GM19372 (cell line): ENCODE measurements around the gene MRPL10.
"Not testable (repeated sequence)": the region's sequence is repeated elsewhere in the genome, so short reads cannot be mapped to it uniquely, and the experiment has no call there.

Experiments used
- ATAC-seq: cut with Tn5 transposase; IDR thresholded peaks from one replicate; pipeline ENCODE4 v1.9.1; 2021; ENCODE audit warnings: mild to moderate bottlenecking, low read depth, moderate library complexity; ENCODE audit not compliant: unreplicated experiment

Gene MRPL10

DNA sequence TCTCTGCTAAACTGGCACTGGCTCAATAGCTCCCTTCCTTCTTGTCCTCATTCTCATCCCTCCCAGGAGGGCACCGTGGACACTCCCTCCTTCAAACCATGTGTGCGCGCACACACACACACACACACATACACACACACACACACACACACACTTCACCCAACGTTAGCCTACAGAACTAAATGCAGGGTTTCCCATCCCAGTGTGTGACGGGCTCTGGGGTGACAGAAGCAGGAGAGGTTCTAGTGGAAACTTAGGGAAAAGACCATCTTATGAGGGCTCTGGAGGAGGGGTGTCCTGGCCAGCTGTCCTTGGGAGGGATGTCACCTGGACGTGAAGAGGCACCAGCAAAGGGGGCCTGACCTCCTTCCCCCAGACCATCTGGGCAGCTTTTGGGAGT is 29.4 kb downstream of the MRPL10 start:
- no peak for ATAC-seq

DNA sequence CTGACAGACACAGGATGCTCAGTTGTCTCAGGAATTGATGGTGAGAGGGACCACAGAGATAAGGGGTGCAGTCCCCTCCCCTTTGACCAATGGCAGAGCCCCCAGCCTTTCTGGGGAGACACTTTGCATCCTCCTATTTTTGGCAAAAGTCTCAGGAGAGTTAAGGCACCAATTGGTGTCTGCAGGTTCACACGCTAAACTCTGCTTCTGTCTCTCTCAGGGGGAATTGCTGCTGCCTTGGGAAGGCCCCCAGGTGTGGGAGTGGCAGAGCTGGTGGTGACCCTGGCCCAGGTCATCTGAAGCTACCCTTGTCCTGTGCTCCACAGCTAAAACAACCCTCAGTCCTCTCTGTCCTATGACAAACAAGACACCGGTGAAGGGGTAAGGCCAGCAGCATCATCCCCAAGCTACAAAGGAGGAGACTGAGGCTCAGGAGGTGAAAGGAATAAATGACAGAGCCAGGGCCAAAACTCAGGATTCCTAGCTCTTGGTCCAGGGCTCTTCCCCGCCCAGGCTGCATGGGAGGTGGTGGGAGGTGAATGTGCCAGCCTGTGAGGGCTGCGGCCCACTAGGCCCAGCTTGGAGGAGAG is 30.1 kb downstream of the MRPL10 start:
- no peak for ATAC-seq

DNA sequence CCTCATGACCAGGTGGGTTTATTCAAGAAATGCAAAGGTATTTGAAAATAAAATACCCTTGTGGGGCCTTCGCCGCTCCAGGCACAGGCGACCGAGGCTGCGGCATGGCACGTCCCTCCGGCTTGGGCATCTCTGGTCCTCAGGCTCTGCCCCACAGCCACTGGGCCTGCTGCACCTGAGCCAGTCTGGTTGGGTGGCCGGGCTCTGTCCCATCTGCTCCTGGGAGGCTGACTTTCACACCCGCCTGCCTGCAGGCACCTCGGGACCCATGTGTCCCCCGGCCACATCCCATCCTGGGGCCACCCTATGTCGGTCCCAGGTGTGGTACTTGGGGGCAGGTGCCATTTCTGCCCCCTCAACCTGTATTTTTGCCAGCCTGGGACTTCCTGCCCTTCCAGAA is 30.7 kb downstream of the MRPL10 start:
- no peak for ATAC-seq

DNA sequence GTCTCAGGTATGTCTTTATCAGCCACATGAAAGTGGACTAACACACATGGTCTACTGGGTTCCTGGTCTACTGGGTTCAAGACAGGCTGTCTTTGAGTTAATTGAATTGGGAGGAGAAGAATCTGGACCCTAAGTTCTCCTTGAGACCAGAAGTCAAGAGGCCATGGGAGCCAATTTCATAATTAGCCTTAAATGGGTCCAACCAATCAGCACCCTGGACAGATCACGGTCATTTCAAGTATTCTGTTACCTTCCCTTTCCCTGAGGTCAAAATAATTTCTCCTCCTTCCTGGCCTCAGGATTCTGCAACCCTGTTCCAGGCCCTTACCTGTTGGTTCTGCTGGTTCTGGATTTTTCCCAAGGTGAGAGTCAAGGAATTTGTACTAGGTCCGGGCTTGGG is 33.5 kb downstream of the MRPL10 start:
- ATAC-seq, result no peak

DNA sequence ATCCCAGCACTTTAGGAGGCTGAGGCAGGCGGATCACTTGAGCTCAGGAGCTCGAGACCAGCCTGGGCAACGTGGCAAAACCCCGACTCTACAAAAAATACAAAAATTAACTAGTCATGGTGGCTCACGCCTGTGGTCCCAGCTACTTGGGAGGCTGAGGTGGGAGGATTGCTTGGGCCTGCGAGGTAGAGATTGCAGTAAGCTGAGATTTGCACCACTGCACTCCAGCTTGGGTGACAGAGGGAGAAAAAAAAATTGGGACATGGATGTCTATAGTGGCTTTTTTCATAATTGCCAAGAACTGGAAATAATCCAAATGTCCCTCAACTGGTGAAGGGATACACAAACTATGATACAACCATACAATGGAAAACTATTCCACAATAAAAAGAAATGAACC is 38.4 kb downstream of the MRPL10 start:
- no peak for ATAC-seq

DNA sequence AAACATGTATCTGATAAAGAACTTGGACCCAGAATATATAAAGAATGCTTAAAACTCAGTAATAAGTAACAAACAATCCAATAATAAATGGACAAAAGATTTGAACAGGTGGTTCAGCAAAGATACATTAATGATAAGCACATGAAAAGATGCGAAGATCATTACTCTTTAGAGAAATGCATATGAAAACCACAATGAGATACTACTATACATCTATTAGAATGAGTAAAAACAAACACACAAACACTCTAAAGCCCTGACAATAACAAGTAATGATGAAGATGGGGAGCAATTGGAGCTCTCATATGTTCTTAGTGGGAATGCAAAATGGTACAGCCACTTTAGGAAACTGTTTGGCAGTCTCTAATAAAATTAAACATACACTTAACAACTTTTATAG is 38.9 kb downstream of the MRPL10 start:
- ATAC-seq, result no peak

DNA sequence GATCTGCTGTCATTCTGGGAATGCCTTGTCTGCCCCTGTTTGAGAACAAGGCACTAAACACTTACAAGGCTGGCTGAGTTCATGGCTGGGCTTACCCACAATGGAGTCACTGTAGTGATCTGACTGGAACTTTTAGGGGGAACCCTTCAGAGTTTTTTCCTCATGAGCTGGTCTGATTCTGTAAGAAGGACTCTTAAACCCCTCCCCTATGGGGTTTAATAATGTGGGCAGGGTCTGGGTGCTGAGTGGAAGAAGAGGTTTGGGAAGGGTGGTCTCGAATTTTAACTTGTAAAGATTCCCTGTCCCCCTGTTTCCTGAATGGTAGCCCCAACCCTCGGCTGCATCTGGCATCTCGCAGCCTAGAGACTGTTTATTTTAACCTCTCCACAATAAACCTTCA is 40.3 kb downstream of the MRPL10 start:
- no peak for ATAC-seq

DNA sequence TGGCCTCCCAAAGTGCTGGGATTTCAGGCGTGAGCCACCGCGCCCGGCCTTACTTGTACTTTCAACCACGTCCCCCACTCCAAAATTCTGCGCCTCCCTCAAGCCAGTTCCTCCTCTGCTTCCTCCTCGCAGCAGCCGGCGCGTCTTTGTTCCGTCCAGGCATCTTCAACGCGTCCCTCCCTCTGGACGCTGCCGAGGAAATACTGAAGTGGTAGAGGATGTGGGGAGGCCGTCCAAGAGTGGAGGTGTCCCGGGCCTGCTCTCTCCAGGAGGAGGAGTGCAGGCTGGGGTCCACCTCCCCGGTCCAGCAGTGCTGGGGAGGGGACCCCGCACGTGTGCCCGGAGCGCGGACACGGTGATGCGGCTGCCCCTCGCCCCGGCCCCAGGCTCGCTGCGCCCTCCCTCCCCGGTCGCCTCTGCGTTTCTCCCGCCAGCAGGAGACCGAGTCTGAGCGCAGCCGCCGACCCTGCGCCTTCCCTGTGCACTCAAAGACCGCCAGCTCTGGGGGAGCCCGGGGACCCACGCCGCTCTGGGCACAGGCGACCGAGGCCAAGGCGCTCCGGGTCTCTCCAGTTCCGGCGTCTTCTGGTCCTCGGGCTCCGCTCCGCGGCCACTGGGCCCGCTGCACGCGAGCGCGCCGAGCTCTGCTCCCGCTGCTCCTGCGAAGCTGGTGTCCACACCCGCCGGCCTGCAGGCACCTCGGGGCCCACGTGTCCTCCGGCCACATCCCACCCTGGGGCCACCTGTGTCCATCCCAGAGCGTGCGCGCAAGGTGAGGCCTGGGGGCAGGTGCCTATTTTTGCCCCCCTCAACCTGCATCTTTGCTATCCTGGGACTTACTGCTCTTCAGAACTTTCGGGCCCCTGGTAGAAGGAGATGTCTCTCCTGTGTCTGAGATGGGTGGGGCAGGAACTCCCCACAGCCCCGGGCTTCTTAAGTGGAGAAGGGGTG is 41.5 kb downstream of the MRPL10 start:
- ATAC-seq, result no peak

DNA sequence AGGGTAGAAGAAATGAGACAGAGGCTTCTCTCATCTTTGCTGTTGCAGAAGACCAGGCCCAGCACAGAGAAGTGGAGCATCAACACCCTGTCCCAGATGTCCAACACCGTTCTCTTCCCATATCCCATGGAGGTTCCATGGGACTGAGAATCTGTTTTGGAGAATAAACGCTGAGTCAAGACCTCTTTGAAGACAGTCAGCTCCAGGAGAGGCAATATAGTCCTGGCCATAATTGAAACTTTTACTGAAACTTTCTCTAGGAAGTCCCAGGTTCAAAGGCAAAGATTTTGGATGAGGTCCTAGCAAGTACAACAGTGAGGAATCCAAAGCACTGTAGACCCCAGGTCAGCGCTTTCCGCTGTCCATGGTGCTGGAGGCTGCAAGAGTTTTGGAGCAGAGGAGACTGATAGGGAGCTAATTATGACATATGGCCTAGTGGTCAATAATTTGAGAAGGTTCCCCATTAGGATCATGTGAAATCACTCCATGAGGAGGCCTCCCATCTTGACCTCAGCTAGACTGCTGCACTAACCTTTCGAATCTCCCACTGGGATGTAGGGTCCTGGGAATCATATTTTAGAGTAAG is 45.7 kb downstream of the MRPL10 start:
- no peak for ATAC-seq

DNA sequence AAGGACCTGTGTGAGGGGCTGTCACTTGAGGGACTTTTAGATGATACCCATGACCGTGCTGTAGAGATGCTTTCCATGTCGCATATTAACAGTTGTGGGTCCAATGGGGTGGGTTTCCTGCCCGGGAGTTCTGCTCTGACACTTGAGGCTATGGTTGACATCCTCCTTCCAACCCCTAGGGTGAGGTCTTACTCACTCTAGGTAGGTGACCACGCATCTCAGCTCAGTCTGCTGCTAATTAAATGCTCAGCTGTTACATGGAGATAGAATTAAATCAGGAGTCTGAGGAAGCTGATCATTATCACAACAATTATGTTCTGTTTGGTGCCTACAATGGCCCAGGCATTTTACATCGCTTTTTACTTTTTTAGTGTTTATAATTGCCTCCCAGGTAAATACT is 49.9 kb downstream of the MRPL10 start:
- no peak for ATAC-seq

DNA sequence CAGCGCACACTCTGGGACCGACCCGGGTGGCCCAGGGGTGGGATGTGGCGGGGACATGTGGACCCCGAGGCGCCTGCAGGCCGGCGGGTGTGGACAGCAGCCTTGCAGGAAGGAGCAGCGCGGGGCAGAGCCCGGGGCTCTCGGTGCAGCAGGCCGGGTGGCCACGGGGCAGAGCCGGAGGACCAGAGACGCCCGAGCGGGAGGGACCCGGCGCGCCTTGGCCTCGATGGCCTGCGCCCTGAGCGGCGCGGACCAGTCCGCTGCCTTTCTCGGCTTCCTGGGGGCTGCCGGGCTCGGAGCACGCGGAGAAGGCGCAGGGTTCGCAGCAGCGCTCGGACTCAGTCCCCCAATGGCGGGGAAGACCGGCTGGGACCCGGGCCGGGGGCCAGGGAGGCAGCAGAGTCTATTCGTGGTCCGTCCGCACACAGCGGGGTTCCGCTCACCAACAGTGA is 53.1 kb downstream of the MRPL10 start:
- ATAC-seq, result no peak

DNA sequence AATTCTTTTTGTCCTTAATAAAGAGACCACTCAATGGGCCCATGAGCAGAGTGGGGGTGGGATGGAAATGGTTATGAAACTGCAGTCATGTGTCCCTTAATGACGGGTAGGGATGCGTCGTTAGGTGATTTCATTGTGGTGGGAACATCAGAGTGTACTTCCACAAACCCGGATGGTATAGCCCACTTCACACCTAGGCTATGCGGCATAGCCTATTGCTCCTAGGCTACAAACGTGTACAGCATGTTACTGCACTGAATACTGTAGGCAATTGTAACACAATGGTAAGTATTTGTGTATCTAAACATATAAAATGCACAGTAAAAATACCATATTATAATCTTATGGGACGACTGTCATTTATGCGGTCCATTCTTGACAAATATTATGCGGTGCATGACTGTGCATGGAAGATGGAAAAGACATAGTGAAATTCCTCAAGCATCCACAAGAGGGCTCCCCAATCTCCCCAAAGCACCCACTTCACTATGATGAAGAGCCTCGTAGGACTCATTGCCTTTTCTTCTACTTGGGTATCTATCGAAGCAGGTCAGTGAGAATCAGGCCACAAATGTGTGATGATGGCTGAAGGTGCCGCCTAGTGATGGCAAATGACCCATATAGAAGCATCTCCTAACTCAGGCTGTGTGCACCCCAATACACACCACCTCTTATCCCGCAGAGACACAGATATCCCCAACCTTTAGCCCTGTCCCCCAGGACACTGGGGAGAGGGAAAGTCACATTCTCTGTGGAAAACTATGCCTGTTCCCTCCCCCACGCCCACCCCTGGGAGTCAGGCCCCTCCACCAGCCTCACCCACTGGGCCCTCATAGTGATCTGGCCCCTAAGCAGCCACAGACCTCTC is 54.8 kb downstream of the MRPL10 start:
- no peak for ATAC-seq

DNA sequence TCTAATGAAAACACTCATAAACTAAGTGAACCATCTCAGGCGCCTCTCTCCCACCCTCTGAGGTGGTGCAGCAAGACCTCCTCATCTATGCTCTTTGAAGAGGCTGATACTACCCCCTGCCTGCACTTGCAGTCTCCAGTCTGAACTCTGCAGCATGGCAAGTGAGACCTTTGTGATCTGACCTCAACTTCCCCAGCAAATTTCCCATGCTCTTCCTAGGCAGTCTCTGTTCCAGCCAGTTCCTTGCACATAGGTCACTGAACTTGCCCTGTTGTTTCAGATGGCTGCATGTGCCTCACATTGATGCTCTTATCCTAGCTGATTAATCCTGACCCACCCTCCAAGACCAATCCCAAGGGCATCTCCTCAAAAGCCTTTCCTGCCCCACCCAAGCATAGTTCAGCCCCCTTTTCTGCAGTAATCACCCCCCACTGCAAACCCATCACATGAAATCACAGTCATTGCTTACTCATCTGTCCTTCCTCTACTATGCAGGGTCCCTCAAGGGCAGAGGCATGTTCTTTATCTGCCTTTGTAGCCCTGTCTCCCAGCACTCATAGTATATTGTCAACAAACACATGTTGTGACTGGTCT is 56.3 kb downstream of the MRPL10 start:
- no peak for ATAC-seq

DNA sequence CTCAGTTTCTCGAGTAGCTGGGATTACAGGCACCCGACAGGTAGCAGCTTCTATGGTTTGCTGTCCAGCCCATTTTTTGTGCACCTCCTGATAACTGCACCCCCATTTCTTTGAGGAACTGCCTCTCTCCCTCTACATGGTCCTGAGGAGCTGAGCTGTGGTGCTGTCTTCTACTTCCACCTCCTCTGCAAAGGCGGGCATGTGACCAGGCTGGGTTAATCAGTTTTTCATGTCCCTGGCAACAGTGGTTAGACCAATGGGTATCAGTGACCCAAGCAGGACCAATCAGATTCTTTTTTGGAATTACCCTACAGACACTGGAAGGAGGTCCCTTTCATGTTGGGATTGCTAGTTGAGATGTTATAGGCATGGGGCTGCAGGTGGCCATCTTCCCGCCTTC is 57.0 kb downstream of the MRPL10 start:
- no peak for ATAC-seq

DNA sequence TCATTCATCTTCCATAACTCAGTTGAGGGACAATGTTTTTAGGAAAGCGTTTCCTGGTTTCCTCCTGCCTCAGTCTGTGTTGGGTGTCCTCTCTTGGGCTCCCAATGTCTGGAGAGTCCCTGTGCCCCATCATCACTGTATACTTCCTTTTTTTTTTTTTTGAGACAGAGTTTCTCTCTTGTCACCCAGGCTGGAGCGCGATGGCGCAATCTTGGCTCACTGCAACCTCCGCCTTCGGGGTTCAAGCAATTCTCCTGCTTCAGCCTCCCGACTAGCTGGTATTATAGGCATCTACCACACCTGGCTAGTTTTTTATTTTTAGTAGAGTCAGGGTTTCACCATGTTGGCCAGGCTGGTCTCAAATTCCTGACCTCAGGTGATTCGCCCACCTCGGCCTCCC is 57.7 kb downstream of the MRPL10 start:
- ATAC-seq, result not testable (repeated sequence)
